HG03432 (cell line): Measurements from ENCODE around the gene STIM2.

Experiments
- ATAC-seq: cut with Tn5 transposase; IDR thresholded peaks from one replicate; pipeline ENCODE4 v1.9.1; 2021; ENCODE audit warnings: mild to moderate bottlenecking, moderate library complexity; ENCODE audit not compliant: unreplicated experiment

The STIM2 gene

DNA sequence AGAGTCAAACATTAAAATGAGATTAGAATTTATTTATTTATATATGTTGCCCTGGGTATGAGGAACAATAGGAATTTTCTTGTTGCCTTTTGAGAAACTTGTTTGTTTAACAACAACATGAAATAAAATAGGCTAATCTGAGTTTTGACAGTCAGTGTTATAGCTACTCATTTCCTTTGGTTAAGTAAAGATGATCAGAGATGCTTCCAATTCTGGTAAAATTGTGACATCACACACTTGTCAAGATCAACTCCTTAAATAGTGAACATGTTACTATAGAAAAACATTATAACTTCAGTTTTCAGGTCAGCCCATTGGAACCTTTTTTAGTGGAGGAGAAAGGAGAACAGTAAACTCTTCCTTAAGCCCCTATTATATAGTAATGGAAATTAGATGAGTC is 136.1 kb downstream of the STIM2 start:
- no peak for ATAC-seq

DNA sequence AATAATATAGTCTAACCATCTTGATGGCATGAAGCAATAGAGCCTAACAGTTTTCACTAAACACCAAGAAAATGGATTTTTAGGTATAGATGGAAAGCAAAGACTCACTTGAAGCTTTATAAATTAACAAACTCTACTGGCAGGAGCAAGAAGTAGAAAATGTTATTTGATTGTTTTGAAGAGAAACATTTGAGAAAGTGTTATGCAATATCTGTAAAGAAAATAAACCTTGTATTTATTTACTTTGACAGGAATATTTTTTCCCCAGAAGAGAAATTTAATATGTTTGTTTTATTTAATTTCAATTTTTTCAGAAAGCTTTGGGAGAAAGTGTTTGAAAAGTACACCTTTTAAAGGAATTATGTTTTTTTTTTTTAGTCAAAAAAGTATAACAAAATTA is 139.0 kb downstream of the STIM2 start:
- no peak for ATAC-seq

DNA sequence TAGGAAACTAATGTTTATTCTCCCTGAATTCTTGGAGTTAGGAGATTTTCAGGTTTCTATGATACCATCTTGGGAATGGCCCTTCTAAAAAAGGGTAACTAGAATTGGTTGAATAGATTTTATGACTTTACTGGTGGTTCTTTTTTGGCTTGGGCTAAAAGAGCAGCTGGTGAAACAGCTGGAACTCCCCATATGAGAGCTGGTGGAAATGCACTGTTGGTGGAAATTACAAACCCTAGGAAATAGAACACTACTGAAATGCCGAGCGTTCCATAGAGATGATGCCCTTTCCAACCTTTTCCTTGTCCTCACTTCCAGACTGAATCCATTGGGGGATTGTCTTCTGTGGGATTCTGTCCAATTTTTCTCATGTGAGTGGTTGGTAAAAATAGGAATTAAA is 139.5 kb downstream of the STIM2 start:
- no peak for ATAC-seq

DNA sequence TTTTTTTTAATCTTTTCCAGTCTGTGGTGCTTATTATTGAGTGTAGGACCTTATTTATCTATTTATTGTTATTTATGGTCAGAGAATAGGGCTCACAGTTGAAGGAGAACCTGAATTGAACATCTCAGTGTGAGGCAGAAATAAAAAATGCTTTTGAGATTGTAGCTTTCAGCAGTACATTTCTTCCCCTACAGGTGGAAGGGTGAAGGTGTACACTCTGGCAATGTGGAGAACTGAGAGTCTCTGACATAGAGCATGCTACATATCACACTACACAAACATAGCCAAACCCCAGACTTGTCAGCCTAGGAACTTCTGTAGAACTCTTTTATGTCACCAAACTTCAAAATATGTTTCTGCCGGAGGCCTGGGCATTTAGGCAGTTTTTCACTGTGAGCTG is 140.2 kb downstream of the STIM2 start:
- peak; percentile 88 for ATAC-seq

DNA sequence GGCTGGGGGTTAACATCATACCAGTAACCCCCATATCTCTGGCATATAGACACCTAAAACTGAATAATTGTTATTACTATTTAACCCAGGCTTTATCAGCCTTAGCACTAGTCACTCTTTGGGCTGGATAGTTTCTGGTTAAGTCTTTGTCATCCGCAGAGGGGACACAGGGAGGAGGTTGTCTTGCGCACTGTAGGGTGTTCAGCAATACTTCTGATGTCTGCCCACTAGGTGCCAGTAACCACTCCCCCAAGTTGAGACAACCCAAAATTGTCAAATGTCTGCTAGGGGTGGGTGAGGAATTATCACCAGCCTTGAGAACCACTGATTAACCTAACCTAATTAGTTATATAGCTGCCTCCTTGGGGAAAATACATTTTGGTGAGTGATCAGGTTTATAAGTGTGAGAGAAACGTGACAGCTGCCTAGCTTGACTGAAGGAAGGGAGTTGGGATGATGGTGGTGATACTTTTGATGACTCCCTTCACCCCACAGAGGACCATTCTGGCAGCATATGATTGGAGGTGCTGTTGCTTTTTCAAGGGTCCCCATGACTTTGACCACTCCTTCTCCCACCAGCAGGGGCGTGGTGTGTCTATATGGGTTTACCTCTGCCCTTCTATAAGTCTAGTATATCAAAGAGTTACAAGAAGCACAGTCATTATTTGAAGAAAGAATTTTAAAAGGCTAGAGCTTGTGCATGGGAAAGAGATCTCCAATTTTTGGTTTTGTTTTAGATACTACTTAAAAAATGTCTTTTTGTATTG is 140.9 kb downstream of the STIM2 start:
- no peak for ATAC-seq

DNA sequence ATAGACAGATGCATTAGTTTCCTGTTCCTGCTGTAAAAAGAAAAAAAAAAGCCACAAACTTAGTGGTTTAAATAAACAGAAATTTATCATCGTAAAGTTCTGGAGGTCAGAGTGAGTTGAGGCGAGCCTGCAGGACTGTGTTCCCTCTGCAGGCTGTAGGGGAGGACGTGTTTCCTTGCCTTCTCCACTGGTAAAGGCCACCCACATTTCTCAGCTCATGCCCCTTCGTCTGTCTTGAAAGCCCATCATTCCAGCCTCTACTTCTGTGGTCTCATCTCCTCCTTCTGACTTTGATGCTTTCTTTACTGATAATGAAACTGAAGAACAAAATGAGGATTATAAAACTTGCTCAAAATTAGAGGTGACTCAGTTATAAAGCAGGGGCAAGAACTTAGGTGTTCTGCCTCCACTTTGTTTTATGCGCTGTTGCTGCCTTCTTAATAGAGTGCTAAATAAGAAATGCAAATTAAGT is 143.0 kb downstream of the STIM2 start:
- no peak for ATAC-seq

DNA sequence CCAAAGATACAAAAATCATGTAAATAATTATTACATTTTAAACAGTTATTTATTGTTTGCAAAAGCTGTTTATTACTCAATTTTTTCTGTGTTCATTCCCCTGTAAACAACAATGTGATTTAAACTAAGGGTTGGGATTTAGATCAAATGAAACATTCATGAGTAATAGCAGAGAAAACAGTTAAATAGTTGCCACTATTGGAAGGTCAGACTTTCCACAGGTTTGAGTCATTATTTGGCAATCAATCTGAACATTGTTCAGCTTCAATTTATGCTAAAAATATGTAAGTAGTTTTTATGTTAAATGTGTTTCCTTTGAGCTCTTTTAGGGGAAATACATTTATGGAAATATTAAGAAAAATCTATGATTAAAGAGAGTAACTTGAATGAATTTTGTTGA is 144.9 kb downstream of the STIM2 start:
- no peak for ATAC-seq

DNA sequence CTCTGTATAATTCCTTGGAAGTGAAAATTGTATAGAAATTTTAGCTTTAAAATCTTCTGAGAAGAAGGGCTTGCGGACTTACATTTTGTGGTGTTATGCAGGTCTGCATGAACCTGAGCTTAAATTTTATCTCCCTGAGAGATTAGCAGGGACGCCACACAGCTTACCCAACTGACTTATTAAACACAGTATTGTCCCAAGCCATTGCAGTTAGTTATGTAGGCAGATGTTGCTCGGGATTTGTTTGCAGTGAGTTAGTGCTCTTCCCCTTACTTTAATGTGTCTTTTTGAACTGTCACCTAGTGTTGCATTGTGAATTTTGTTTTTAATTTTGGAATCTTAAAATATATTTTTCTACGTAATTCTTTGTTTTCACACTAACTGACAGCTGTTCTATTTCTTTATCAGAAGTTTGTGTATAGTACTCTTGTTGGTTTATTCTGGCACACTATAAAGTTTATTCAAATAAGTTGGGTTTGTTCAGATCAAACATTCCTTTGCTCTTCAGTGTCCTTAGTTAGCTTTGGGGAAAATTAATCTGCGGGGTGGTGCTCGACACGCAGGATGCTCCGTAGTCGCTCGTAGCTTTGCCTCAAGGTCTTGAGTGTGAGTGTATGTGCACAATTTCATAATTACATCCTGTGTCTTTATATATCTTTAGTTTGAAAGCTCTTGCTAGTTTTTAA is 145.4 kb downstream of the STIM2 start:
- ATAC-seq, result peak; percentile 1

DNA sequence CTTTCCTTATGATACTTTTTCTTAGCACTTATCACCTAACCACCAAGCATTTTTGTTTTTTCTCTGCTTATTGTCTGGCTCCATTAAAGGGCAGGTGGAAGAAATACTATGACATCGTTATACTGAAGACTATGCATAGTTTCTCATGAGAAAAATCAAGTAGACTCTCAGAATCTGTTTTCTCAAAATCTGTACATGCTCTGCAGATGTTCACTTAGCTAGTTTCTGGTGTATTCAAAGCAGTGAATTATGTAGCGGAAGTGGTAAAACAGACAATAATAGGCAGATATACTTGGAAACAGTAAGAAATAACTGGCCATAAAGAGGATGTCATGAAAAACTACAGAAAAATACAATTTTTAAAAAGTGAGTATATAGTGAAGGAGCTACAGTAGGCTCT is 146.0 kb downstream of the STIM2 start:
- peak; percentile 78 for ATAC-seq

DNA sequence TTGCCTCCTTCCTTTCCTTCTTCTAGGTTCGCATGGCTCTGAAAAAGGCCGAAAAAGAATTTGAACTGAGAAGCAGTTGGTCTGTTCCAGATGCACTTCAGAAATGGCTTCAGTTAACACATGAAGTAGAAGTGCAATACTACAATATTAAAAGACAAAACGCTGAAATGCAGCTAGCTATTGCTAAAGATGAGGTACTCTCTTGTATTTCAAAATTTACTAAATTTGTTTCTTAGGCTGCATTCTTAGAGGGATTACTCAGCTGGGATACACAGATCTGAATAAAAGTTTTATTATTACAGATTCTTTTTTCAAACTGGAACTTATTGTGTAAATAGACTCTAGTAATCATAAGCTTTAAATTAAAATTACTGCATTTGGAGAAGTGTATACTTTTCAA is 146.9 kb downstream of the STIM2 start:
- ATAC-seq, result no peak

DNA sequence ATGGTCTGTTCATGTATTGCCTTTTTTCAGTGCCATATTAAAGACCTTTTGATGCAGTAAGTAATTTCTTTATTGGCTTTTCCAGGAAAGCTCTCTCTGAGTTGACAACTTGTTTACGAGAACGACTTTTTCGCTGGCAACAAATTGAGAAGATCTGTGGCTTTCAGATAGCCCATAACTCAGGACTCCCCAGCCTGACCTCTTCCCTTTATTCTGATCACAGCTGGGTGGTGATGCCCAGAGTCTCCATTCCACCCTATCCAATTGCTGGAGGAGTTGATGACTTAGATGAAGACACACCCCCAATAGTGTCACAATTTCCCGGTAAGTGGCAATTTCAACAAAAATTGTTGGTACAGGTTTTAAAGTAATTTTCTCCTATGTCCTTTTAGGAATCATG is 148.0 kb downstream of the STIM2 start:
- no peak for ATAC-seq

DNA sequence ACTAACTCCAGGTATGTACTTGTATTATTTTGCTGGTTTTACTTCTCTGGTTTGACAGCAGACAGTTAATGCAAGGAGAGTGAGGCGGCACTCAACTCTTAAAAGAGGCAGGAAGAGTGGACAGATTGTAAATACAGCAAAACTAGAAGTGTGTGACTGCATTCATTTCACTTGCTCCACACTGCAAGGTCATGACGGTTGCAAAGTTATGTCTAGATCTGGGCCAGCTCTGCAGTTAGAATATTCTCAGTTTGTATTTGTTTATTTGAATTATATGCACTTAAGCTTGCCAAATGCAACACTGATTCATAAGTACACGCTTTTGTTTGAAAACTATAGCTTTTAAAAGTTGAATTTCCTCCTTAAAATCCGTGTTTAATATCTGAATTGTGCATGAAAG is 148.9 kb downstream of the STIM2 start:
- no peak for ATAC-seq

DNA sequence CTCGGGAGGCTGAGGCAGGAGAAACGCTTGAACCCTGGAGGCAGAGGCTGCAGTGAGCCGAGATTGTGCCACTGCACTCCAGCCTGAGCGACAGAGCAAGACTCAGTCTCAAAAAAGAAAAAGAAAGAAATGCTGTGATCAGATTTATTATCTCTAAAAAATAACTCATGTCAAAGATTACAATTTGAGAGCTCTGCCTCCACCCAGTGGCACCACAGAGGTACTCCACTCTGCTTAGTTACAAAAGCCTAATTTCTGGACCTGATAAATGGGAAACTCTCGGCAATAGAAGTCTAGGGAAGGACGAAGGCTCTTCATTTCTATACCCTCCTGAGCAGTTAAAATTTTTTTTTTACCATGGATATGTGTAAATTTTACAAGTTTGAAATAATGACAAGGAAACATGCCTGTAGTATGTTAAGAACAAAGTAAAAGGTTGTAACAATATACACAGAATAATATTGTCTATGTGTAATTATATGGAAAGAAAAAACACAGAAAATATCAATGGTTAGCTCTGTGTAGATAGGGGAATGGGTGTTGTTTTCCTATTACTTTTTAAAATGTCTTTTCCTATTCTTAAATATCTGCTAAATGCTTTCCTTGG is 149.8 kb downstream of the STIM2 start:
- peak; percentile 67 for ATAC-seq

DNA sequence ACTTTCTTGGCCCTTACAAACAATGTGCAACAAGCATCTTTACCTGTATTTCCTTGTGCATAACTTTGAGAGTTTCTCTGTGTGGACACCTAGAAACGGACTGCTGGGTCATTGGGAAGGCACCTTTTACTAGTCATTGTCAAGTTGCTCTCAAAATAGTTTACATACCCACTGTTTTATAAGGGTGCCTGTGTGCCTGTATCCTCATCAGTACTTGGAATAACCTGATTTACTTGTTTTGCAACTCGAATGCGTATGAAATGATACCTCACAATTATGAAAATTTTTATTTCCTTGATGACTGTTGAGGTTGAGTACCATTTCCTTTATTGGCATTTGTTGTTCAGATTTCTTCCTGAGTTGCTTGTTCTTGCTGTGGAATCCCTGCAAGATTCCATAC is 150.8 kb downstream of the STIM2 start:
- no peak for ATAC-seq

DNA sequence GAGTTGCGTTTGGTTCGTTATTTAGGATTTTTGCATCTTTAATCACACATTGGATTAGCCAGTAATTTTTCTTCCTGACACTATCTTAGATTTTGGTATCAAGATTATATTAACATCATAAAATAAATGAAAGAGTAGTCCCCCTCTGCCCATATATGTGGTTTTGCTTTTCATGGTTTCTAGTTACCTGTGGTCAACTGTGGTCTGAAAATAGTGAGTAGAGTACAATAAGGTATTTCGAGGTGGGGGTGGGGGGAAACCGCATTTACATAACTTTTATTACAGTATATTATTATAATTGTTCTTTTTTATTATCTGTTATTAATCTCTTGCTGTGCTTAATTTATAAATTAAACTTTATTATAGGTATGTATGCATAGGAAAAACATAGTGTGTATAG is 152.4 kb downstream of the STIM2 start:
- no peak for ATAC-seq

DNA sequence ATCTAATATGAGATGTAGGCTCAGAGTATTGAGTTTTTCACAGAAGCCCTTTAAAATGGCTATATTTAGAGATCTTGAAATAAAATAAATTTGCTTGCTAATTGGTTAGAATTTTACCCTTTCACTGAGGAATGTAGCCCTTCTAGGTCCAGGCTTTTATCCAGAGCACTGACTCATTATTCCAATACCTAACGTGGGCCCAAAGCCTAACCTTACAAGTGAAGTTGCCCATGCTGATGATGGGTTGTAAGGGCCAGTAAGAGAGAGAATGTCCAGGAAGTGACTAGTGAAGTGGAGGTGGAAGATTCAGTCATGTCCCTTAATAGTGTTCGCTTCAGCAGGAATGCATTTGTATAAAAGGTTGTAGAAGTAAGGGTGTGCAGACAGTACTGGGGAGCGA is 155.9 kb downstream of the STIM2 start:
- ATAC-seq, result no peak

DNA sequence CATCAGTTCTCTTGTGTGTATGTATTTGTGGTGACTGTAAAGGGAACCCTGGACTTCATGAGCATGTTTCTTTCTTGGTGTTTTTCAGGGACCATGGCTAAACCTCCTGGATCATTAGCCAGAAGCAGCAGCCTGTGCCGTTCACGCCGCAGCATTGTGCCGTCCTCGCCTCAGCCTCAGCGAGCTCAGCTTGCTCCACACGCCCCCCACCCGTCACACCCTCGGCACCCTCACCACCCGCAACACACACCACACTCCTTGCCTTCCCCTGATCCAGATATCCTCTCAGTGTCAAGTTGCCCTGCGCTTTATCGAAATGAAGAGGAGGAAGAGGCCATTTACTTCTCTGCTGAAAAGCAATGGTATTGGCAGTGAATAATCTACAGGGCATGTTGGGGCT is 157.0 kb downstream of the STIM2 start:
- ATAC-seq, result no peak

DNA sequence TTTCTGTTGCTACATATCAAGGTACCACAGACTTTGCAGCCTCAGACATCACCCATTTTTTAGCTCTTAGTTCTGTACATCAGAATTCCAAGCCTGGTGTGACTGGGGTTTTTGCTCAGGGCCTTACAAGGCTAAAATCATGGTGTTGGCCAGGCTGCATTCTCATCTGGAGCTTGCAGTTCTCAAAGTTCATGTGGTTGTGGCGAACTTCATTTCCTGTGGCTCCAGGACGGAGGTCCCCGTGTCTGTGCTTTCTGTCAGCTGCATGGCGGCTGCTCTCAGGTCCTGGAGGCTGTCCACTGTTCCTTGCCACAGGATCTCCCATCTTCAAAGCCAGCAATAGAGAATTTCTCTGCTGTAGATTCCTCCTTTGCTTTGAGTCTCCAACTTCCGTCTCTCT is 157.4 kb downstream of the STIM2 start:
- ATAC-seq, result no peak

DNA sequence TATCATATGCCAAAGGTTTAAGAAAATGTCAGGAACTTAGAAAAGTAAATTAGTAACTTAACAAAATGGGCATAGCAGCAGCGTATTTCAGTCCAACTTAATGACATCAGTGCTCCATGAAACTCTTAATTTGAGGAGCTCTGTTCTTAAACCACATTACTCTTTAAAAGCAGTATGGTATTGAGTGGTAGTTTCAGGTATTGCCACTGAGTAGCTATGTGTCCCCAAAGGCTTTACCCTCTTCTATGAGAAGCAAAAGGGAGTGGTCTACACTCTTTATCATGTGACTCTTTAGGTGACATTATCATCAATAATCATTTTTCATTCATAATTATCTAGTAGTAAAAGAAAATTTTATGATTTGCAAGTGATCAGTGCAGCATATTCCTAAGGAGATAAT is 158.3 kb downstream of the STIM2 start:
- ATAC-seq, result no peak

DNA sequence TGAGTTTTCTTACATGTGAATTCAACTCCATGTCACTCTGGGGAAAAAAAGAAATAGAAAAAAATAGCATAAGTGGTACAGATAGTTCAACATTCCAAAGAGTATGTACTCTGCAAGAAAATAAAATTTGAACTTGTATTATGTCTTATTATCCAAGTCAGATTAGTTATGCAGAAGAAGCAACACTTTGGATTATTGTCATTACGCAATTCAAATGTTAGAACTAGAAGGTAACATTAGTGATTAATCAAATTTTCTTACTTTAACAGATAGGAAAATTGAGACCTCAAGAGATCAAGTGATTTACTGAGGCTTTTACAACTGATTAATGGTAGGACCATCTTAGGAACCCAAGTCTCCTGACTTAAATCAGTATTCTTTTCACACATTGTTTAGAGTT is 159.1 kb downstream of the STIM2 start:
- no peak for ATAC-seq

DNA sequence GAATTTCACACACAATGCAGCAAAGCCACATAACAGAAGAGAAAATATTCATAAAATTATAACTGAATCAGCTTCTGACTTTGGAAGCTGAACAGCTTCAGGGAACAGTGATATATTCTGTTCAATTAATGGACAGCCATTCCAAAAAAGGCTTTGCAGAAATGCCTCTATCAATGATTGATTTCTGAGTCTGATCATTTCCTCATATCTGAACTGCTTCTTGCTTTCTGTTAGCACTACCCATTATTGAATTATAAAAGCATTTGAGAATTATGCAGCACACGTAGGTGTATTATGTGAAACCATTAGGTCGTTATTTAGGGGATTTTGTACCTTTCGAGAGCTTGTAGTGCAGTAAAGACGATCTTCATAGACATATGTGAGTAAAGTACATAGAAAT is 159.6 kb downstream of the STIM2 start:
- no peak for ATAC-seq

DNA sequence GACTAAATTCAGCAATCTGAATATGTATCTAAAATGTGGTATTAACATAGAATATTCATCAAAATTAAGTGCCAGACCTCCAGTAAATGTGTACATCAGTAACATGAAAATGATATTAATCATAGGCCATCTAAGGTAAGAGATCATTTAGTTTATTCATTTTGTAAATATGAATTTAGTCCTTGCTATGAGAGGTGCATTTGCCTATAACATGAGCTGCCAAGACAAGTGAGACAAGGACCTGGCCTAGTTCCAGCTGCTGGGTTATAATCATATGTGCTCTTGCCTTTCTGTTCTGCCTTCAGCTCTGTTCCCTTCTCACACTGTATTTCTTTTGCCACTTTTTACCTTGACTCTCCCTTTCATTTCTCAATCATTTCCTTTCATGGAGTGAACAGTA is 160.0 kb downstream of the STIM2 start:
- no peak for ATAC-seq
